Small intestine (tissue), 7 donors: Measurements from ENCODE around the gene TNFSF15. TPM values are rescaled to one million over a fixed set of nuclear protein-coding genes. Genes with fewer than 3 reads are reported as not detected.

Experiments
- DNase-seq, 2 donors: peaks; one replicate each; pipeline versions ENCODE4 v3.0.0 to v3.0.0-alpha.2; 2013
- FAIRE-seq: peaks from 2 replicates; lab custom pipeline; 2012; peaks lifted over from hg19 to GRCh38; lab: Jason Lieb, UNC
- H3K27ac ChIP-seq, 3 donors: one replicate each; pipeline ENCODE4 v1.5.1; 2013; ENCODE audit warnings: low read length in 2 of 3, mild to moderate bottlenecking in 2 of 3, control low read depth in 1 of 3, inconsistent platforms in 1 of 3, low read depth in 1 of 3, moderate library complexity in 1 of 3
- H3K27me3 ChIP-seq, 3 donors: one replicate each; pipeline ENCODE4 v1.6.1; 2013; ENCODE audit warnings: low read length in 3 of 3, inconsistent platforms in 1 of 3; ENCODE audit not compliant: control insufficient read depth in 3 of 3, insufficient read depth in 3 of 3
- H3K36me3 ChIP-seq, 3 donors: one replicate each; pipeline ENCODE4 v1.6.1; 2013; ENCODE audit warnings: low read length in 3 of 3, inconsistent platforms in 1 of 3, low read depth in 1 of 3, mild to moderate bottlenecking in 1 of 3, moderate library complexity in 1 of 3; ENCODE audit not compliant: control insufficient read depth in 3 of 3, insufficient read depth in 2 of 3
- H3K4me1 ChIP-seq, 3 donors: one replicate each; pipeline ENCODE4 v1.6.1; 2013; ENCODE audit warnings: low read length in 2 of 3, inconsistent platforms in 1 of 3, low read depth in 1 of 3, mild to moderate bottlenecking in 1 of 3, moderate library complexity in 1 of 3; ENCODE audit not compliant: control insufficient read depth in 3 of 3, insufficient read depth in 2 of 3
- H3K4me3 ChIP-seq, 3 donors: one replicate each; pipeline ENCODE4 v1.5.1; 2013; ENCODE audit warnings: low read length in 3 of 3, control low read depth in 1 of 3, inconsistent platforms in 1 of 3, low read depth in 1 of 3, mild to moderate bottlenecking in 1 of 3, moderate library complexity in 1 of 3
- H3K9me3 ChIP-seq, 2 donors: one replicate each; pipeline ENCODE4 v1.6.1; 2013; ENCODE audit warnings: low read depth in 1 of 2, low read length in 1 of 2; ENCODE audit not compliant: control insufficient read depth in 2 of 2, insufficient read depth in 1 of 2
- WGBS, 3 donors: extraction: QIAGEN DNeasy Blood & Tissue Kit; methylation state at CpG; one replicate each; pipeline ENCODE4 v1.1.7; 2013; 5-methylcytosine and 5-hydroxymethylcytosine counted together
- polyA plus RNA-seq, 4 donors: library from polyadenylated mRNA; stranded (reverse) in 3 of 4; unstranded in 1 of 4; fragments of 200-250 nt in 3 of 4; fragments of 120-200 nt in 1 of 4; gene quantifications; one replicate each; pipeline versions ENCODE4 v1.2.1 to v1.2.3, GENCODE V29; 2013
- donor health status: healthy with polysubstance abuse.
- donor health status: control.
- donor health status: control.
- donor health status: Bipolar disorder and iron deficiency.
- donor health status: healthy.

The TNFSF15 gene
- polyA plus RNA-seq, 4 donors, result 0.79 to 13.2 (median 8.9) TPM

- DNase-seq, result no peak
These were observed 15.3 kb downstream of the TNFSF15 start for GRCh38 chr9:114790521-114790920.

GRCh38 chr9:114789006-114789405, 16.8 kb downstream of the TNFSF15 start:
- FAIRE-seq, result no peak
- Histone ChIP-seq H3K36me3 (peaks cover 2 to 16% (median 7%) of the 10 kb centered on the region in 3 donors), H3K4me1 (no peaks in the 10 kb centered on the region), H3K27ac (no peak overlapping the region), H3K27me3 (no peaks in the 10 kb centered on the region), H3K9me3 (no peaks in the 10 kb centered on the region), H3K4me3 (no peak overlapping the region)
- 97% methylated on average over 3 of the region's 3 CpGs for WGBS, 3 donors
- DNase-seq, result no peak

More at GRCh38 chr9:114790521-114790920, 15.3 kb downstream of the TNFSF15 start:
- H3K9me3 ChIP-seq, result no peaks in the 10 kb centered on the region
- H3K27ac ChIP-seq, result no peak overlapping the region
- no peak overlapping the region for H3K4me3 ChIP-seq
- WGBS, 3 donors, result 75 to 93% (median 90%) methylated on average over 6 of the region's 6 CpGs
- H3K36me3 ChIP-seq, result peaks cover 2 to 16% (median 7%) of the 10 kb centered on the region in 3 donors
- H3K4me1 ChIP-seq, result no peaks in the 10 kb centered on the region
- FAIRE-seq, result no peak
- no peaks in the 10 kb centered on the region for H3K27me3 ChIP-seq

- FAIRE-seq (no peak), DNase-seq (no peak)
- no peaks in the 10 kb centered on the region for H3K27me3 ChIP-seq
- H3K27ac ChIP-seq, result no peak overlapping the region
- H3K36me3 ChIP-seq, result peaks cover 2 to 16% (median 5%) of the 10 kb centered on the region in 3 donors
- WGBS, 3 donors, result 86 to 96% (median 92%) methylated on average over 4 of the region's 4 CpGs
- no peaks in the 10 kb centered on the region for H3K9me3 ChIP-seq
- no peak overlapping the region for H3K4me3 ChIP-seq
- no peaks in the 10 kb centered on the region for H3K4me1 ChIP-seq
These were observed 17.9 kb downstream of the TNFSF15 start for GRCh38 chr9:114787781-114788498.

- H3K9me3 ChIP-seq, result no peaks in the 10 kb centered on the region
- H3K27me3 ChIP-seq, result no peaks in the 10 kb centered on the region
- peaks cover 2 to 12% (median 5%) of the 10 kb centered on the region in 3 donors for H3K36me3 ChIP-seq
- no peaks in the 10 kb centered on the region for H3K4me1 ChIP-seq
- no peak for FAIRE-seq
- WGBS, 3 donors, result 85 to 86% (median 86%) methylated on average over 2 of the region's 2 CpGs
- DNase-seq, result no peak
- no peak overlapping the region for H3K27ac ChIP-seq
- H3K4me3 ChIP-seq, result no peak overlapping the region
These were observed 18.6 kb downstream of the TNFSF15 start for GRCh38 chr9:114787214-114787613.

- peaks cover 2 to 12% (median 5%) of the 10 kb centered on the region in 3 donors for H3K36me3 ChIP-seq
- no peaks in the 10 kb centered on the region for H3K9me3 ChIP-seq
- no peaks in the 10 kb centered on the region for H3K27me3 ChIP-seq
- DNase-seq, result no peak
- H3K27ac ChIP-seq, result no peak overlapping the region
- no peaks in the 10 kb centered on the region for H3K4me1 ChIP-seq
- no peak for FAIRE-seq
- WGBS, 3 donors, result 72 to 80% (median 75%) methylated on average over 5 of the region's 5 CpGs
- H3K4me3 ChIP-seq, result no peak overlapping the region
These were observed 19.8 kb downstream of the TNFSF15 start for GRCh38 chr9:114785866-114786650.

- no peaks in the 10 kb centered on the region for H3K27me3 ChIP-seq
- no peak for FAIRE-seq
- peaks cover 0 to 5% (median 0%) of the 10 kb centered on the region in 3 donors for H3K36me3 ChIP-seq
- no peak overlapping the region for H3K4me3 ChIP-seq
- no peak for DNase-seq
- H3K27ac ChIP-seq, result no peak overlapping the region
- peaks cover 0 to 8% (median 0%) of the 10 kb centered on the region in 3 donors for H3K4me1 ChIP-seq
- no peaks in the 10 kb centered on the region for H3K9me3 ChIP-seq
- WGBS, 3 donors, result 72 to 82% (median 81%) methylated on average over 6 of the region's 6 CpGs
These were observed 21.0 kb downstream of the TNFSF15 start for GRCh38 chr9:114784721-114785279.

GRCh38 chr9:114782586-114782985, 23.3 kb downstream of the TNFSF15 start:
- Histone ChIP-seq H3K27ac (no peak overlapping the region), H3K36me3 (no peaks in the 10 kb centered on the region), H3K4me1 (peaks cover 0 to 21% (median 8%) of the 10 kb centered on the region in 3 donors), H3K9me3 (no peaks in the 10 kb centered on the region), H3K4me3 (no peak overlapping the region), H3K27me3 (no peaks in the 10 kb centered on the region)
- DNase-seq, result no peak
- no peak for FAIRE-seq

GRCh38 chr9:114779352-114779845, 26.4 kb downstream of the TNFSF15 start:
- H3K4me1 ChIP-seq, result peaks cover 0 to 21% (median 8%) of the 10 kb centered on the region in 3 donors
- H3K9me3 ChIP-seq, result no peaks in the 10 kb centered on the region
- no peaks in the 10 kb centered on the region for H3K27me3 ChIP-seq
- H3K36me3 ChIP-seq, result no peaks in the 10 kb centered on the region
- no peak overlapping the region for H3K4me3 ChIP-seq
- FAIRE-seq (peak; percentile 5), DNase-seq (peak; percentile 95 to 99)
- peak overlapping the region; percentile 78 to 95 (median 87) for H3K27ac ChIP-seq
- WGBS, 3 donors, result 11 to 55% (median 23%) methylated on average over 4 of the region's 4 CpGs
